ENCODE results near the gene SLC7A9.

- TF ChIP-seq GATA3 (IDR thresholded peaks at IDR 0.05; ENCODE audit: low read depth, low read length) (no peak), GATA2 (IDR thresholded peaks at IDR 0.05; ENCODE audit: low read depth, low read length) (no peak)
These were observed 80.1 kb downstream of the SLC7A9 start for GRCh38 chr19:32789429-32789828.

Measured in SH-SY5Y (cell line).